ENCODE data around the gene CD3G.

CD3G gene

DNA sequence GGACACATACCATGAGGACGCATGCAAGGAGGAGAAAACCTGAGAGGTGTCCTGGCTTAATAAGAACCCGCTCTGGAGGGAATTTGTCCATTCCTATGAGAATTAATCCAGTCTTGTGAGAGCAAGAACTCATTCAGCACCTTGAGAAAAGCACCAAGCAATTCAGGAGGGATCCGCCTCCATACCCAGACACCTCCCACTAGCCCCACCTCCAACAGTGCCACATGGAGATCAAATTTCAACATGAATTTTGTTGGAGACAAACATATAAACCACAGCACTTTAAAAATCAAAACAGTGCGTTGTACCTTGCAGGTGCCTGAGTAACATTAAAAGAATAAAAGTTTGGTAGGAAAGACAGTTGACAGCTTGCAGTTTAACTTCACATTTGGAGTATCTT is 26.6 kb downstream of the CD3G start:
- no peak for DNase-seq (ENCODE audit: low read depth)
- no peak for TF ChIP-seq CTCF (IDR thresholded peaks at IDR 0.05; ENCODE audit: insufficient read depth, low read depth, low read length, missing control alignments)
- H3K4me3 ChIP-seq (ENCODE audit: low read depth, low read length) = no peak overlapping the region

DNA sequence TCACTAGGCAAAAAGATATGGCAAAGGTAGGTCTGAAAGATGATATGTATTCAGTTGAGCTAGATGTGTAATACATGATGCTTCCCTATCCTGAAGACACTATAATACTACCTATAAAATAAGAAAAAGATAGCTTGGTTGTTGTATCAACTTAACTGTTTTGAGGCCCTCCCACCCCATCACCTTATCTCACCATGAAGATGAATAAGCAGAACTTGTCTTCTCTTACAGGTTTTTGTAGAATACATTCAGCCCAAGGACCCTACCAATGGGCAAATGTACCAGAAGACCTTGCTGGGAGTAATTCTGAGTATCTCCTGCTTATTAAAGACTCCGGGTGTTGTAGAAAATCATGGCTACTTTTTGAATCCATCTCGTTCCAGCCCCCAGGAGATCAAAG is 29.1 kb downstream of the CD3G start:
- DNase-seq (ENCODE audit: low read depth) = no peak
- H3K4me3 ChIP-seq (ENCODE audit: low read depth, low read length) = no peak overlapping the region

GRCh38 chr11:118373871-118374270 is 29.7 kb downstream of the CD3G start:
- DNase-seq (ENCODE audit: low read depth) = no peak
- no peak overlapping the region for H3K4me3 ChIP-seq (ENCODE audit: low read depth, low read length)
- TF ChIP-seq CTCF (IDR thresholded peaks at IDR 0.05; ENCODE audit: insufficient read depth, low read depth, low read length, missing control alignments) = no peak

More for the DNA sequence above, 29.1 kb downstream of the CD3G start:
- TF ChIP-seq CTCF (IDR thresholded peaks at IDR 0.05; ENCODE audit: insufficient read depth, low read depth, low read length, missing control alignments) = no peak

- no peak for DNase-seq (ENCODE audit: low read depth)
- H3K4me3 ChIP-seq (ENCODE audit: low read depth, low read length) = no peak overlapping the region
- no peak for TF ChIP-seq CTCF (IDR thresholded peaks at IDR 0.05; ENCODE audit: insufficient read depth, low read depth, low read length, missing control alignments)
Observed at GRCh38 chr11:118374729-118375128, 30.6 kb downstream of the CD3G start.

GRCh38 chr11:118375978-118376377 is 31.8 kb downstream of the CD3G start:
- no peak for TF ChIP-seq CTCF (IDR thresholded peaks at IDR 0.05; ENCODE audit: insufficient read depth, low read depth, low read length, missing control alignments)
- H3K4me3 ChIP-seq (ENCODE audit: low read depth, low read length) = no peak overlapping the region
- no peak for DNase-seq (ENCODE audit: low read depth)

DNA sequence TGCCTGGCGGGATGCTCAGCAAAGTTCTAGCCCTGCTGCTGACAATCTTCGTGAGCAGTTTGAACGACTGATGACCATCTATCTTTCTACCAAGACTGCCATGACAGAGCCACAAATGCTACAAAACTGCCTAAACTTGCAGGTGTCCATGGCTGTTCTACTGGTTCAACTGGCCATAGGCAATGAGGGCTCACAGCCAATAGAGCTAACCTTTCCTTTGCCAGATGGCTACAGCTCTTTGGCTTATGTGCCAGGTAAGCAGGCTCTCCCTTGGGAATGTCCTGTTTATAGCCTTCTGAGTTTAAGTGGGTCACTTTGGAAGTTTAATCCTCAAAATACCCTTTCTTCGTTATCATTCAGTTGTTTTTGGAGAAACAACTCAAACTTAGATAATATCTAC is 35.4 kb downstream of the CD3G start:
- no peak for DNase-seq (ENCODE audit: low read depth)
- no peak overlapping the region for H3K4me3 ChIP-seq (ENCODE audit: low read depth, low read length)
- TF ChIP-seq CTCF (IDR thresholded peaks at IDR 0.05; ENCODE audit: insufficient read depth, low read depth, low read length, missing control alignments) = no peak

GRCh38 chr11:118380571-118380970 is 36.4 kb downstream of the CD3G start:
- H3K4me3 ChIP-seq (ENCODE audit: low read depth, low read length) = no peak overlapping the region
- no peak for DNase-seq (ENCODE audit: low read depth)
- no peak for TF ChIP-seq CTCF (IDR thresholded peaks at IDR 0.05; ENCODE audit: insufficient read depth, low read depth, low read length, missing control alignments)

Measured in GM12865 (cell line).